Neural progenitor cell (in vitro differentiated cells): Measurements from ENCODE around the gene CAPS2.

Experiments
- CTCF ChIP-seq: fragments of 200-600 bp; sonication (generic); IDR thresholded peaks from 2 replicates; pipeline ENCODE4 v1.5.1; 2017; ENCODE audit warnings: antibody characterized with exemption, mild to moderate bottlenecking
- EZH2 ChIP-seq: fragments of 200-600 bp; sonication (generic); IDR thresholded peaks from 2 replicates; pipeline ENCODE4 v1.6.1; 2017; ENCODE audit warnings: antibody characterized with exemption, mild to moderate bottlenecking, moderate library complexity
- EZH2phosphoT487 ChIP-seq: fragments of 200-600 bp; sonication (generic); IDR thresholded peaks from 2 replicates; pipeline ENCODE4 v1.6.1; 2017; ENCODE audit warnings: antibody characterized with exemption

- TF ChIP-seq CTCF: no peak
- TF ChIP-seq EZH2phosphoT487: no peak
- TF ChIP-seq EZH2: no peak
These were observed 18.8 kb downstream of the CAPS2 start for GRCh38 chr12:75311369-75311768.
